AG04449 (cell line): ENCODE data around the gene TFPI2.

Source experiments
- CTCF ChIA-PET: fragments of 350-600 bp; formaldehyde crosslinking; extraction: SDS; loops from one replicate; lab custom pipeline; 2021; ENCODE audit warnings: antibody characterized with exemption; lab: Yijun Ruan, JAX
- POLR2A ChIA-PET: fragments of 400-600, 350-600 bp; formaldehyde crosslinking; extraction: SDS; loops from one replicate; lab custom pipeline; 2020; ENCODE audit warnings: antibody characterized with exemption, inconsistent platforms; lab: Yijun Ruan, JAX
- DNase-seq: peaks from one replicate; pipeline ENCODE4 v3.0.0-alpha.2; 2010; ENCODE audit warnings: low read depth, low spot score
- H3K4me3 ChIP-seq: 2 replicates; pipeline ENCODE4 v1.5.1; 2011; ENCODE audit warnings: low read depth, mild to moderate bottlenecking, control low read depth, low read length
- CTCF ChIP-seq: IDR thresholded peaks from one replicate; pipeline ENCODE4 v1.5.1; 2011; ENCODE audit warnings: mild to moderate bottlenecking, moderate library complexity, low read length, control low read depth, inconsistent platforms; ENCODE audit not compliant: insufficient read depth; ENCODE audit errors: missing control alignments

The TFPI2 gene

GRCh38 chr7:93927585-93927984 is 37.0 kb upstream of the TFPI2 start:
- CTCF ChIA-PET = no interaction called here
- no peak for DNase-seq
- POLR2A ChIA-PET = interaction anchor here (0.6 to 0.7 kb wide), 2 partner anchors 31 to 693 kb away, joined by 3 read pairs; no protein-coding TSS in a partner anchor
- no peak for TF ChIP-seq CTCF
- no peak overlapping the region for H3K4me3 ChIP-seq

- DNase-seq = no peak
- ChIA-PET POLR2A (no interaction called here), CTCF (no interaction called here)
- no peak overlapping the region for H3K4me3 ChIP-seq
- no peak for TF ChIP-seq CTCF
Measured at GRCh38 chr7:93926800-93927199, 36.2 kb upstream of the TFPI2 start.

- POLR2A ChIA-PET = no interaction called here
- DNase-seq = no peak
- H3K4me3 ChIP-seq = peak overlapping the region; percentile 1
- TF ChIP-seq CTCF = no peak
- CTCF ChIA-PET = no interaction called here
Measured at GRCh38 chr7:93923942-93924341, 33.4 kb upstream of the TFPI2 start.

- ChIA-PET CTCF (interaction anchor here (2.0 kb wide), 1 partner anchor 9 kb away, joined by 6 read pairs; no protein-coding TSS in a partner anchor), POLR2A (interaction anchor here (1.8 kb wide), 1 partner anchor 8 kb away, joined by 4 read pairs; no protein-coding TSS in a partner anchor)
- peak overlapping the region; percentile 74 for H3K4me3 ChIP-seq
- TF ChIP-seq CTCF = no peak
- DNase-seq = no peak
Measured at GRCh38 chr7:93923296-93923695, 32.7 kb upstream of the TFPI2 start.

- DNase-seq = no peak
- POLR2A ChIA-PET = interaction anchor here (0.7 to 1.8 kb wide), 3 partner anchors 10 to 260 kb away, joined by 3 to 4 read pairs (median 4); no protein-coding TSS in a partner anchor
- peak within 1 kb of the TSS; percentile 74 for H3K4me3 ChIP-seq
- TF ChIP-seq CTCF = no peak
- CTCF ChIA-PET = interaction anchor here (0.7 to 3.1 kb wide), 10 partner anchors 9 to 366 kb away, joined by 3 to 26 read pairs (median 4); no protein-coding TSS in a partner anchor
Measured at GRCh38 chr7:93921607-93922566, 31.3 kb upstream of the TFPI2 start, which contains the start of gene GNG11. Gene GNG11, plus strand, starts transcription at chr7:93921735. Its CDS starts 403 bp downstream, at chr7:93922138.

- no peak for DNase-seq
- ChIA-PET POLR2A (interaction anchor here (0.7 to 1.1 kb wide), 2 partner anchors 24 to 261 kb away, joined by 3 to 4 read pairs; no protein-coding TSS in a partner anchor), CTCF (interaction anchor here (0.9 to 3.1 kb wide), 9 partner anchors 10 to 366 kb away, joined by 3 to 26 read pairs (median 5); no protein-coding TSS in a partner anchor)
- peak overlapping the region; percentile 74 for H3K4me3 ChIP-seq
- TF ChIP-seq CTCF = no peak
Measured at GRCh38 chr7:93921186-93921585, 30.6 kb upstream of the TFPI2 start.
